Upper lobe of left lung (tissue), 6 donors: Measurements from ENCODE around the gene SYNGR1. TPM values are rescaled to one million over a fixed set of nuclear protein-coding genes. Genes with fewer than 3 reads are reported as not detected.

Experiments used
- ATAC-seq, 2 donors: fragments of 200-7000 bp; cut with Tn5 transposase; one replicate each; pipeline ENCODE4 v1.9.1; 2022; ENCODE audit warnings: mild to moderate bottlenecking in 2 of 2, moderate library complexity in 2 of 2; ENCODE audit not compliant: low FRiP score in 2 of 2
- DNase-seq, 2 donors: peaks; one replicate each; pipeline ENCODE4 v3.0.0-alpha.2; 2019 to 2020
- H3K27ac ChIP-seq, 4 donors: fragments of 200-600 bp; sonication (generic); one replicate each; pipeline ENCODE4 v1.5.1; 2016 to 2019
- H3K27me3 ChIP-seq, 4 donors: fragments of 200-600 bp; sonication (generic); one replicate each; pipeline ENCODE4 v1.5.1; 2017 to 2019
- H3K36me3 ChIP-seq, 4 donors: fragments of 200-600 bp; sonication (generic); one replicate each; pipeline ENCODE4 v1.5.1; 2016 to 2019
- H3K4me1 ChIP-seq, 4 donors: fragments of 200-600 bp; sonication (generic); one replicate each; pipeline ENCODE4 v1.5.1; 2018 to 2019
- H3K4me3 ChIP-seq, 4 donors: fragments of 200-600 bp; sonication (generic); one replicate each; pipeline ENCODE4 v1.5.1; 2017 to 2019; ENCODE audit warnings: mild to moderate bottlenecking in 2 of 4, moderate library complexity in 1 of 4
- H3K9me3 ChIP-seq, 4 donors: fragments of 200-600 bp; sonication (generic); one replicate each; pipeline ENCODE4 v1.5.1; 2018 to 2019
- EP300 ChIP-seq, 4 donors: sonication (generic); formaldehyde crosslinking; IDR thresholded peaks; one replicate each; pipeline ENCODE4 v1.5.1; 2017; ENCODE audit warnings: antibody characterized with exemption in 4 of 4, control low read depth in 2 of 4
- POLR2A ChIP-seq, 4 donors: fragments of 450-650 bp; IDR thresholded peaks; one replicate each; pipeline ENCODE4 v1.5.1; 2016 to 2017; ENCODE audit warnings: antibody characterized with exemption in 4 of 4, mild to moderate bottlenecking in 2 of 4
- POLR2AphosphoS5 ChIP-seq, 2 donors: sonication (generic); formaldehyde crosslinking; IDR thresholded peaks; one replicate each; pipeline ENCODE4 v1.5.1; 2017; ENCODE audit warnings: antibody characterized with exemption in 2 of 2
- WGBS, 2 donors: methylation state at CpG; one replicate each; pipeline ENCODE4 v1.1.5; 2017 to 2018; 5-methylcytosine and 5-hydroxymethylcytosine counted together
- total RNA-seq, 6 donors: library from RNA; depleted of rRNA in 4 of 6; stranded (reverse); fragments of >200 nt in 4 of 6; gene quantifications; one replicate each; pipeline versions ENCODE4 v1.1.0 to v1.2.1, GENCODE V29; 2016 to 2021
- TF ChIP-seq, protein P1 (sequence below), 6 experiments: fragments of 450-650 bp in 4 of 6; fragments of 200-600 bp in 2 of 6; sonication (generic) in 2 of 6; IDR thresholded peaks; one replicate each; pipeline ENCODE4 v1.5.1; 2016 to 2019; ENCODE audit warnings: antibody characterized with exemption in 6 of 6
- donor health status: DM: no; HTN: no; CAD: no; lungs with moderate emphysema.
- donor health status: DM: no; HTN: yes; CAD: no; lungs with severe emphysema.

SYNGR1 gene
- total RNA-seq, 6 donors from 2014 or later: 2.0 to 14.6 (median 5.3) TPM

DNA sequence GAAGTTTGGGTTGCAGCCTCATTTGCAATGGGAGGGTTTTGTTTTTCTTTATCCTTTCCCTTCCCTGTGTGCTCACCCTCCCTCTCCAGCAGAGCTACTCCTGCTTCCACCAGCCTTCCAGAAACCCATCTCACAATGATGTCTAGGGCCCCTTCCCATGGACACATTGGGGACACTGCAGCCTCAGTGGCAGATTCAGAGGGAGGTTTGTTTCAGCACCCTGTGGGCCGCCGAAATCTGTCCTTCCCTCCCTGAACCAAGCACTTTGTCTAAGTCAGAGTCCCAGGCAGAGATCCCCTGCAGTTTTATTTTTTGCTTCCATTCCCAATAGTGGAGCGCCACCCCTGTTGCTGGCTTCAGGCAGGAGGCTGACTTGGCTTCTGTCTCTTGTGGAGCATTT is 8.6 kb upstream of the SYNGR1 start:
- Histone ChIP-seq H3K4me1 (peaks cover 0 to 6% (median 3%) of the 10 kb centered on the region in 4 donors), H3K27me3 (no peaks in the 10 kb centered on the region), H3K9me3 (no peaks in the 10 kb centered on the region), H3K27ac (no peak overlapping the region), H3K36me3 (no peaks in the 10 kb centered on the region), H3K4me3 (no peak overlapping the region)
- 81 to 88% methylated on average over 3 of the region's 3 CpGs for WGBS, 2 donors
- TF ChIP-seq POLR2AphosphoS5 (IDR thresholded peaks at IDR 0.05): no peak
- TF ChIP-seq POLR2A (IDR thresholded peaks at IDR 0.05): no peak
- TF ChIP-seq, protein P1, sequence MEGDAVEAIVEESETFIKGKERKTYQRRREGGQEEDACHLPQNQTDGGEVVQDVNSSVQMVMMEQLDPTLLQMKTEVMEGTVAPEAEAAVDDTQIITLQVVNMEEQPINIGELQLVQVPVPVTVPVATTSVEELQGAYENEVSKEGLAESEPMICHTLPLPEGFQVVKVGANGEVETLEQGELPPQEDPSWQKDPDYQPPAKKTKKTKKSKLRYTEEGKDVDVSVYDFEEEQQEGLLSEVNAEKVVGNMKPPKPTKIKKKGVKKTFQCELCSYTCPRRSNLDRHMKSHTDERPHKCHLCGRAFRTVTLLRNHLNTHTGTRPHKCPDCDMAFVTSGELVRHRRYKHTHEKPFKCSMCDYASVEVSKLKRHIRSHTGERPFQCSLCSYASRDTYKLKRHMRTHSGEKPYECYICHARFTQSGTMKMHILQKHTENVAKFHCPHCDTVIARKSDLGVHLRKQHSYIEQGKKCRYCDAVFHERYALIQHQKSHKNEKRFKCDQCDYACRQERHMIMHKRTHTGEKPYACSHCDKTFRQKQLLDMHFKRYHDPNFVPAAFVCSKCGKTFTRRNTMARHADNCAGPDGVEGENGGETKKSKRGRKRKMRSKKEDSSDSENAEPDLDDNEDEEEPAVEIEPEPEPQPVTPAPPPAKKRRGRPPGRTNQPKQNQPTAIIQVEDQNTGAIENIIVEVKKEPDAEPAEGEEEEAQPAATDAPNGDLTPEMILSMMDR (IDR thresholded peaks at IDR 0.05): no peak
- no peak for TF ChIP-seq EP300 (IDR thresholded peaks at IDR 0.05)
- ATAC-seq: no peak
- no peak for DNase-seq

DNA sequence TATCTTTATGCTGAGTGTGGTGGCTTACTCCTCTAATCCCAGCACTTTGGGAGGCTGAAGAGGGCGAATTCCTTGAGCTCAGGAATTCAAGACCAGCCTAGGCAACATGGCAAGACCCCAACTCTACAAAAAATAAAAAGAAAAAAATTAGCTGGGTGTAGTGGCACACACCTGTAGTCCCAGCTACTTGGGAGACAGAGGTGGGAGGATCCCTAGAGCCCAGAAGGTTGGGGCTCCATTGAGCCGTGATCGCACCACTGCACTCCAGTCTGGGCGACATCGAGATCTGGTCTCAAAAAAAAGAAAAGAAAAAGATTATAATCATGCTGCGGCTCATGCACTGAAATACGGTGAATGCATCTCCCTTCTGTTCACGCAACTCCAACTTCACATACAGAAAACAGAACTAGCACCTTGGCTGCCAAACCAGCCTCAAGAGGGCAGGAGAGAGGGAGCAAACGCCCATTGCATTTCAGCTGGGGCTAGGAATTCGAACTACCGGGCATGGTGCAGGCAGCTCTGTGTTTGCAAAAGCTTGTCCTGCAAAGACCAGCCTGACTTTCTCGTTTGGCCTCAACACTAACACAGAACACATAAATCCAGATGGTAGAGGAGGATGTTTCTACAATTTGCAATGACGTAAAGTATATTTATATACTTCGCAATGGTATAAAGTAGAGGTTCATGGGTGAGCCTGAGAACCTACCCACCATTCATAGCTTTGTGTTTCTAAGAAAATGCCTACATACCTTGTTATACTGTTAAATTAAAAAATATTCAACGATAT is 6.3 kb upstream of the SYNGR1 start:
- peak in 1 of 2 donors; percentile 61 for DNase-seq
- TF ChIP-seq, protein P1 (IDR thresholded peaks at IDR 0.05): peak; percentile 29 to 49 (median 40)
- TF ChIP-seq POLR2A (IDR thresholded peaks at IDR 0.05): no peak
- WGBS, 2 donors: 20 to 33% methylated on average over 14 to 15 of the region's 15 CpGs

DNA sequence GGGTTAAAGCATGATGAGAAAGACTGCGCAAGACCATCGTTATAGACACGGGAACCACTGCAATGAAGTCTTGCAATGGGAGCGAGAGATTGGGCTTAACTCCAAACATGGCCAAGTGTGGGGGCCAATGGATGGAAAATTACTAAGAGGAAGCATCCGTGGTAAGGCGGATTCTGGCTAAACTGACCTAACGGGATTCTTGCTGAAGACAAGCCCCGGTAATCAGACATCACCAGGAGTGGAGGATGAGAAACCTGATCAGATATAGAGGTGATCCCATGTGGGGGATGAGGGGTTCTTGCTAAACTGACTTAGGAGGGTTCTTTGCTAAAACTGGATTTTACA is 5.8 kb upstream of the SYNGR1 start:
- Histone ChIP-seq H3K4me3 (no peak overlapping the region), H3K27me3 (no peaks in the 10 kb centered on the region), H3K27ac (no peak overlapping the region), H3K36me3 (no peaks in the 10 kb centered on the region), H3K4me1 (peaks cover 2 to 8% (median 5%) of the 10 kb centered on the region in 4 donors), H3K9me3 (no peaks in the 10 kb centered on the region)
- ATAC-seq (no peak), DNase-seq (no peak)
- 74 to 84% methylated on average over 8 of the region's 8 CpGs for WGBS, 2 donors
- TF ChIP-seq EP300 (IDR thresholded peaks at IDR 0.05) (no peak), POLR2A (IDR thresholded peaks at IDR 0.05) (no peak), POLR2AphosphoS5 (IDR thresholded peaks at IDR 0.05) (no peak)
- TF ChIP-seq, protein P1 (IDR thresholded peaks at IDR 0.05): no peak

More for the DNA sequence above, 6.3 kb upstream of the SYNGR1 start:
- Histone ChIP-seq H3K4me3 (no peak overlapping the region), H3K27ac (no peak overlapping the region), H3K4me1 (peaks cover 0 to 6% (median 3%) of the 10 kb centered on the region in 4 donors), H3K36me3 (no peaks in the 10 kb centered on the region), H3K9me3 (no peaks in the 10 kb centered on the region), H3K27me3 (no peaks in the 10 kb centered on the region)
- peak in 1 of 2 donors; percentile 67 for ATAC-seq

DNA sequence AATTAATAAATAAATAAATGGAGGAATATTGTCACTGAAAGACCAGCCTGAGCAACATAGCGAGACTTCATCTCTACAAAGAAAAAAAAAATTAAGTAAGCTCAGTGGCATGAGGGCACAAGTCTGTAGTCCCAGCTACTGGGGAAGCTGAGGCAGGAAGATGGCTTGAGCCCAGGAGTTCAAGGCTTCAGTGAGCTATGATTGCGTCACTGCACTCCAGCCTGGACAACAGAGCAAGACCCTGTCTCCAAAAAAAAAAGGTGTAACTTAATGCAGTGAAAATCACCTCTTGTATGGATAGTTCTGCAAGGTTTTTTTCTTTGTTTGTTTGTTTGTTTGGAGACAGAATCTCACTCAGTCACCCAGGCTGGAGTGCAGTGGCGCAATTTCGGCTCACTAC is 4.6 kb upstream of the SYNGR1 start:
- Histone ChIP-seq H3K27ac (no peak overlapping the region), H3K36me3 (no peaks in the 10 kb centered on the region), H3K27me3 (no peaks in the 10 kb centered on the region), H3K9me3 (no peaks in the 10 kb centered on the region), H3K4me1 (peaks cover 7 to 17% (median 11%) of the 10 kb centered on the region in 4 donors), H3K4me3 (no peak overlapping the region)
- DNase-seq: no peak
- ATAC-seq: no peak
- TF ChIP-seq POLR2AphosphoS5 (IDR thresholded peaks at IDR 0.05) (no peak), POLR2A (IDR thresholded peaks at IDR 0.05) (no peak), EP300 (IDR thresholded peaks at IDR 0.05) (no peak)
- TF ChIP-seq, protein P1 (IDR thresholded peaks at IDR 0.05): no peak
- 92% methylated on average over 4 of the region's 4 CpGs for WGBS, 2 donors
